Muscle layer of colon (tissue), 2 donors: ENCODE measurements around the gene UTP25.

Experiments used
- H3K27ac ChIP-seq: one replicate; pipeline ENCODE4 v1.7.0; 2013; ENCODE audit warnings: low read depth, mild to moderate bottlenecking, low read length, moderate library complexity
- H3K27me3 ChIP-seq, 2 donors: one replicate each; pipeline ENCODE4 v1.7.0; 2013; ENCODE audit warnings: low read length in 2 of 2, mild to moderate bottlenecking in 2 of 2; ENCODE audit not compliant: insufficient read depth in 2 of 2, control insufficient read depth in 1 of 2
- H3K36me3 ChIP-seq: one replicate; pipeline ENCODE4 v1.7.0; 2013; ENCODE audit warnings: mild to moderate bottlenecking, low read length; ENCODE audit not compliant: insufficient read depth
- H3K4me1 ChIP-seq: one replicate; pipeline ENCODE4 v1.7.0; 2013; ENCODE audit warnings: mild to moderate bottlenecking, low read length; ENCODE audit not compliant: insufficient read depth
- H3K4me3 ChIP-seq, 2 donors: one replicate each; pipeline ENCODE4 v1.7.0; 2013; ENCODE audit warnings: low read length in 2 of 2, low read depth in 1 of 2, mild to moderate bottlenecking in 1 of 2, moderate library complexity in 1 of 2
- H3K9ac ChIP-seq: one replicate; pipeline ENCODE4 v1.7.0; 2013; ENCODE audit warnings: low read length
- H3K9me3 ChIP-seq: one replicate; pipeline ENCODE4 v1.7.0; 2013; ENCODE audit warnings: mild to moderate bottlenecking, low read length
- donor health status: abdominal sarcoma.
- donor health status: Adenocarcinoma of cecum.

UTP25 gene

GRCh38 chr1:209849388-209849787, 21.6 kb downstream of the UTP25 start:
- Histone ChIP-seq H3K4me1 (no peaks in the 10 kb centered on the region), H3K4me3 (no peak overlapping the region), H3K9ac (no peak overlapping the region), H3K27ac (no peak overlapping the region), H3K36me3 (peaks cover 47% of the 10 kb centered on the region), H3K9me3 (no peaks in the 10 kb centered on the region), H3K27me3 (no peaks in the 10 kb centered on the region)

DNA sequence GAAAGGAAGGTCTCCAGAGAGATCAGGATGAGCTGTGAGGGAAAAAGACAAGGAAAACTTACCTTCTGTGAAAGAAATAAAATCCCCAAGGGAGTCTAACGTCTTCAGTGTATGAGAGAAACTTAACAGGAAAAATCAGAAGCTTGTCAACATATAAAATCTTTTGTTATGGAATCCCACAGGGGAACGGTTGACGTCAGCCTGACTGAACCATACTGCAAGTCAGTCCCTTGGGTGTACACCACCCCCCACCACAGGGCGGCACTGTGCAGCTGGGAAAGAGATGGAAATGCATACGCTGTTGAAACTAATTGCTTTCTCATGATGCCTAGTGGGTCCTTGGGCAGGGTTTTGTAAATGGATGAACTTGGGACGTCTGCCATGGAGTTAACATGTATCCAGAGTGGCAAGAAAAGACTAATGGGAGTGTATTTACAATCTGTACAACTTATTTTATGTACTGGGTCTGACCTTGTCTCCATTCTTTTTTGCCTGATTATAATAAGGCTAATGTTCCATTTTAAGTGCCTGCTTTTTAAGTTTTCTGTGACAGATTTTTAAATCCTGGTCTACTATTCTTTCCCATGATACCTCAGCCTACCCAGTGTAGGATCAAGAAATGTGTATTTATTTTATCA, 22.7 kb downstream of the UTP25 start:
- peaks cover 40% of the 10 kb centered on the region for H3K36me3 ChIP-seq

GRCh38 chr1:209853676-209854075, 25.9 kb downstream of the UTP25 start:
- Histone ChIP-seq H3K9ac (no peak overlapping the region), H3K27ac (no peak overlapping the region), H3K36me3 (peaks cover 34% of the 10 kb centered on the region), H3K27me3 (no peaks in the 10 kb centered on the region), H3K4me3 (no peak overlapping the region), H3K4me1 (no peaks in the 10 kb centered on the region), H3K9me3 (no peaks in the 10 kb centered on the region)

More for the DNA sequence above, 22.7 kb downstream of the UTP25 start:
- H3K9me3 ChIP-seq: no peaks in the 10 kb centered on the region
- no peaks in the 10 kb centered on the region for H3K27me3 ChIP-seq
- no peak overlapping the region for H3K9ac ChIP-seq
- no peak overlapping the region for H3K4me3 ChIP-seq
- H3K4me1 ChIP-seq: no peaks in the 10 kb centered on the region
- H3K27ac ChIP-seq: no peak overlapping the region

DNA sequence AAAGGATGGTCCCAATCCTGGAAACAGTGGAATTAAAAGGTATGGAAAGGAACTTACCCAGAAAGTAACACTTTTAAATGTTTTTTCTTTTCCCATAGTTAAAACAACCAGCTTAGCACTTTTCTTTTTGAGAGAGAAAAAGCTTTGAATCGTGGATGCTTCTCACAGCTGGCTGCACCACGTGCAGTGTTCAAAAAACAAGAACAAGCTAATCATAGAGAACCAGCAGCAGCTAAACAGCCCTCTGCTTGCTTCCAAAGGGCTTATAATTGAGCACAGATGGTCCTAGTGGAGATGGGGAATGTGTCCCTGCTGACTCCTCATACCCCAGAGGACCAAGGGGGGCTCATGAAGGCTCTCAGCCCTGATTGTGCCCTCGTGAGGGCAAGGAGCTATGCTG, 26.4 kb downstream of the UTP25 start:
- no peak overlapping the region for H3K27ac ChIP-seq
- H3K9ac ChIP-seq: no peak overlapping the region
- H3K9me3 ChIP-seq: no peaks in the 10 kb centered on the region
- H3K4me1 ChIP-seq: no peaks in the 10 kb centered on the region
- H3K4me3 ChIP-seq: no peak overlapping the region
- H3K36me3 ChIP-seq: peaks cover 29% of the 10 kb centered on the region
- H3K27me3 ChIP-seq: no peaks in the 10 kb centered on the region

GRCh38 chr1:209855006-209855405, 27.2 kb downstream of the UTP25 start:
- Histone ChIP-seq H3K36me3 (peaks cover 25% of the 10 kb centered on the region), H3K4me3 (no peak overlapping the region), H3K4me1 (no peaks in the 10 kb centered on the region), H3K9ac (no peak overlapping the region), H3K9me3 (no peaks in the 10 kb centered on the region), H3K27me3 (no peaks in the 10 kb centered on the region), H3K27ac (no peak overlapping the region)

DNA sequence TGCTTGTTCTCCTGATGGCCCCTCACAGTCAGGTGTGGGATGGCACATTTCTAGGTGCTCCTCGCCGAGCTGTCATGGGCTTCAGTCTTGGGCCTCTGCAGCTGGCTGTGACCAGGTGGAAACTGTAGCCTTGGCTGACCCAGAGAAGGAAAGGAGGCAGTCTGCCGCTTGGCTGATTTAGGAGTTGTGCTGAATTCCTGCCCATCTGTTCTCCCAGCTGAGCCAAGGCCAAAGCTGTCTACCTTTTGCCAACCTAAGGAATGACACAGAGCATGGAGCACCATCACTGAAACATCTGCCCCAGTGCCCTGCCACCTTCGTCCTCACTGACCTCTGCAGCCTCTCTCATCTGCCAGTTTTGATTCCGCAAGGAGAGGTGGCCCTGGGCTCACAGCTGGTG, 27.9 kb downstream of the UTP25 start:
- no peak overlapping the region for H3K27ac ChIP-seq
- H3K36me3 ChIP-seq: peaks cover 25% of the 10 kb centered on the region

DNA sequence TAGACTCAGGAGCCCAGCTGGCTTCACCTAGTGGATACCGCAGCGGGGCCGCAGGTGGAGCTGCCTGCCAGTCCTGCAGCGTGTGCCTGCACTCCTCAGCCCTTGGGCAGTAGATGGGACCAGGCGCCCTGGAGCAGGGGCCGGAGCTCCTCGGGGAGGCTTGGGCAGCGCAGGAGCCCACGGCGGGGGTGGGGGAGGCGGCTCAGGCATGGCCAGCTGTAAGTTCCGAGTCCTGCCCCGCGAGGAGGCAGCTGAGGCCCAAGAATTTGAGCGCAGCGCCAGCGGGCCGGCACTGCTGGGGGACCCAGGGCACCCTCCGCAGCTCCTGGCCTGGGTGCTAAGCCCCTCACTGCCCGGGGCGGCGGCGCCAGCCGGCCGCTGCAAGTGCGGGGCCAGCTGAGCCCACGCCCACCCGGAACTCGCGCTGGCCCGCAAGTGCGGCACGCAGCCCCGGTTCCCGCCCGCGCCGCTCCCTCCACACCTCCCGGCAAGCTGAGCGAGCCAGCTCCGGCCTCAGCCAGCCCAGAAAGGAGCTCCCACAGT, 30.9 kb downstream of the UTP25 start:
- H3K36me3 ChIP-seq: peaks cover 8% of the 10 kb centered on the region
- no peak overlapping the region for H3K4me3 ChIP-seq
- H3K9me3 ChIP-seq: no peaks in the 10 kb centered on the region
- no peaks in the 10 kb centered on the region for H3K4me1 ChIP-seq
- H3K27ac ChIP-seq: no peak overlapping the region
- no peak overlapping the region for H3K9ac ChIP-seq
- no peaks in the 10 kb centered on the region for H3K27me3 ChIP-seq

More for the DNA sequence above, 27.9 kb downstream of the UTP25 start:
- no peak overlapping the region for H3K9ac ChIP-seq
- H3K27me3 ChIP-seq: no peaks in the 10 kb centered on the region
- no peaks in the 10 kb centered on the region for H3K4me1 ChIP-seq
- no peaks in the 10 kb centered on the region for H3K9me3 ChIP-seq
- H3K4me3 ChIP-seq: no peak overlapping the region

DNA sequence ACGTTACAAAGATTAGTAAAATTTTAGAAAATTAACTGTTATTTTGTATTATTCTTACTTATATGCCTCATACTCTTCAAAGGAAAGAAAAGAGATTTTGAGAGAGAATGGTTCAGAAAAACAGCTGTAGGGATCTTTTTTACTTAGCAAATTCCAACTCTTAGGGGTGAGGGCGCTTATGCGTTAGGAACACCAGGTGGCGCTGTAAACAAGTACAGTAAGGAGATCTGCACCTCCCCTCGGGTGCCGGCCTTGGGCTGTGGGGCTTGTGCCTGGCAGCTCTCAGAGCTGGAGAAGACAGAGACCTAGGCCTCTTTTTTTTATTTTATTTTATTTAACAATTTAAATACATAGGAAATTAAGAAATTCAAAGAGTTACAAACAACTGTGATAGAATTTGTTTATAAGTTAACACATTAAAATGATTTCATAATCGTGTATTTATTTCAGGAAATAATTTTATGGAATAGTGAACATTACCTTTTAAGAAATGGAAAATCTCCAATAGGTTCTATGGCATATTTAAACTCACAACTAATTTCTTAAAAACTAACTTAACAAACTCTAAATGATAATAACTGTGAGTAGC, 32.6 kb downstream of the UTP25 start:
- no peak overlapping the region for H3K4me3 ChIP-seq

DNA sequence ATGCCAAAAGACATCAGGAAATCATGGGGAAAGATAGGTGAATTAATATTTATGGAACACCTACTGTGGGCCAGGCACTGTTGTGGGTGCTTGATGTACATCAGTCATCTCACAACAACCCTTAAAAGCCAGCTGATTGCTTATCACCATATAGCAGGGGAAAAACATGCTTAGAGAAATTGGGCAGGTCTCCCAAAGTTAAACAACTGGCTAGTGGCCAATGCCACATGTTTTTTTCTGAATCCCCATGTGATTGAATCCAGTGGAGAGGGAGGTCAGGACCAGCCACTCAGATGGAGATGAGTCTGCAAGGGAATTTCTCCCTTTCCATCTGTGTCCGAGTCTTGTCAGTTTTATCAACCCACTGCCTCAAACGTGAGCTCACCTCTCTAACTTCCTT, 33.5 kb downstream of the UTP25 start:
- Histone ChIP-seq H3K9ac (no peak overlapping the region), H3K4me3 (no peak overlapping the region), H3K27me3 (no peaks in the 10 kb centered on the region), H3K9me3 (no peaks in the 10 kb centered on the region), H3K27ac (no peak overlapping the region), H3K4me1 (no peaks in the 10 kb centered on the region), H3K36me3 (no peaks in the 10 kb centered on the region)

More for the DNA sequence above, 32.6 kb downstream of the UTP25 start:
- H3K9ac ChIP-seq: no peak overlapping the region
- no peaks in the 10 kb centered on the region for H3K9me3 ChIP-seq
- H3K27ac ChIP-seq: no peak overlapping the region
- H3K36me3 ChIP-seq: no peaks in the 10 kb centered on the region
- H3K27me3 ChIP-seq: no peaks in the 10 kb centered on the region
- no peaks in the 10 kb centered on the region for H3K4me1 ChIP-seq

DNA sequence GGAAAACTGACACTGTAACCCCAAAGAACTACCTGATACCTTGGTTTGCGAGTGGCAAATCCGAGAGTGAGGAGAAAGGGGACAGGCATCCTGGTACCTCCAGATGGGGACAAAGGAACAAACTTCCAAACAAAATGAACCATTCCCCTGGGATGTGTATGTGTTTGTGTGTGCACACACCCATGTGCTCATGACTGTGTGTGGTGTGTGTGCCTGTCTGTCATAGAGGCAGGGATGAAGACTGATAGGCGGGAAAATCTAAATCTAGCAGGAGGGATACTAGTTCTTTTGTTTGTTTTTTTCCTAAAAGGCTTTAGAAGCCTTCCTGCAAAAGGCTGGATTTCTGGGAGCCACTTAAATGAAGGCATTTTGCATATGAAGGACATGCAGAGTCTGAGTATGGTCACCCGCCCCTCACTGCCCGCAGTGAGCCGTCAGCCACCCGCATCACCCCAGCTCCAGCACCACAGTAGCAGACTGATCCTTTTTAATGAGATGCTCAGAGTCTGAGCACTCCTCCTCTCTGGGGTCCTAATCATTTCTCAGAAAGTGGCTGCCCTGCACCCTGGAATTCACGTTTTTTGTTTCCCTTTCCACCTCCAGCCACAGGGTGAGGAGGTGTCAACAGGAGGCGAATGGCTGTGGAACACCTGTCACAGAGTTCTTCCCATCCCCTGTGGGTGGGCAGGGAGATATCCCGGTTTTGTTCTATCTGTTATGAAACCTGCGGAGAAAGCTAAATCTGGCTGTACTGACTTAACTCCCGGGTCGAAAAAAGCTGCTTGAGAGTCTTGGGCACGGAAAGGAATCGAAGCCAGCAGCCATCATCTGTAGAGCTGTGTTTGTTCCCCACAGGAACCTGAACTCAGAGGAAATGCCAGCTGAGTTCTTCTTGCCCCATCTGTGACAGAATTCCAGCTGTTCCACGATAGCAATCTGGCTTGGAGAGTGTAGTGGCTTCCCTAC, 34.9 kb downstream of the UTP25 start:
- no peaks in the 10 kb centered on the region for H3K27me3 ChIP-seq
- no peaks in the 10 kb centered on the region for H3K4me1 ChIP-seq
- H3K4me3 ChIP-seq: no peak overlapping the region
- no peak overlapping the region for H3K9ac ChIP-seq
- H3K36me3 ChIP-seq: no peaks in the 10 kb centered on the region
- H3K9me3 ChIP-seq: no peaks in the 10 kb centered on the region
- H3K27ac ChIP-seq: no peak overlapping the region

DNA sequence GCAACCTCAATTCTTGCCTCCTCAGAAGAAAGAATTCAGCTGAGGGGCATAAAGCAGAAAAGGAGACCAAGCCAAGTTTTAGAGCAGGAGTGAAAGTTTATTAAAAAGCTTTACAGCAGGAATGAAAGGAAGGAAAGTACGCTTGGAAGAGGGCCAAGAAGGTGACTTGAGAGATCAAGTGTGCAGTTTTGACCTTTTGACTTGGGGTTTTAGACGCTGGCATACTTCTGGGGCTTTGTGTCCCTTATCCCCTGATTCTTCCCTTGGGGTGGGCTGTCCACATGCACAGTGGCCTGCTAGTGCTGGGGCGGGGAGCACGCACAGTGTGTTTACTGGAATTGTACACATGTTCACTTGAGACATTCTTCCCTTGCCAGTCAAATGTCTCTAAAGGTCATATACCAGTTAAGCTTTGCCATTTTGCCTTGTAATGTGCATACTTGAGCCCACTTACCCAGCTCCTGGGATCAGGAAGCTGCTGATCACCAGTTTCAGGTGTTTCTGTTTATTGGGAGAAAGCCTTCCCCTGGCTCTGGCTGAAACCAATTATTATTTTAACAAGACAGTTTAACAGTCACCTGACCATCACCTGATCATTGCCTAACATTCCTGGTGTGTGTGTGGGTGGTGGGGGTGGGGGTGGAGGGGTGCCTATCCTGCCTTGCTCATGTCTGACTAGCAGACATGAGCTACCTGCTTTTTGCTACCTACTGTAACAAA, 36.2 kb downstream of the UTP25 start:
- Histone ChIP-seq H3K4me1 (no peaks in the 10 kb centered on the region), H3K9ac (no peak overlapping the region), H3K9me3 (no peaks in the 10 kb centered on the region), H3K27me3 (no peaks in the 10 kb centered on the region), H3K36me3 (no peaks in the 10 kb centered on the region), H3K4me3 (no peak overlapping the region), H3K27ac (no peak overlapping the region)
